A549 (cell line): Measurements from ENCODE around the gene SETBP1. TPM values are rescaled to one million over a fixed set of nuclear protein-coding genes. Genes with fewer than 3 reads are reported as not detected.

Experiments
- ATAC-seq, 2 experiments: fragments of 200-7000 bp in 1 of 2; fragments of >200 bp in 1 of 2; cut with Nextera tagmentation in 1 of 2; cut with Tn5 transposase in 1 of 2; 3 replicates each; pipeline versions ENCODE4 v1.8.0 to v1.9.1; 2018 to 2020; ENCODE audit warnings: mild to moderate bottlenecking in 1 of 2, moderate library complexity in 1 of 2
- CTCF ChIA-PET: fragments of 300-600 bp; sonication (Branson Sonifier 250); formaldehyde crosslinking; extraction: SDS; loops from one replicate; lab custom pipeline; 2021; ENCODE audit warnings: antibody characterized with exemption, inconsistent platforms; lab: Yijun Ruan, JAX
- POLR2A ChIA-PET: fragments of 350-600 bp; formaldehyde crosslinking; extraction: SDS; loops from one replicate; lab custom pipeline; 2021; ENCODE audit warnings: antibody characterized with exemption, inconsistent platforms; lab: Yijun Ruan, JAX
- DNase-seq, 2 experiments: peaks; one replicate each; pipeline versions ENCODE4 v3.0.0 to v3.0.0-alpha.2; 2011 to 2016; ENCODE audit warnings: low read depth in 1 of 2, low spot score in 1 of 2
- FAIRE-seq: peaks from 2 replicates; lab custom pipeline; 2011; peaks lifted over from hg19 to GRCh38; lab: Jason Lieb, UNC
- H3K27ac ChIP-seq, 2 experiments: fragments of >200 bp; sonication (Bioruptor Twin); formaldehyde crosslinking; 3 replicates each; pipeline ENCODE4 v1.5.1; 2016 to 2017
- H3K4me1 ChIP-seq: fragments of >200 bp; sonication (Bioruptor Twin); formaldehyde crosslinking; 3 replicates; pipeline ENCODE4 v1.6.1; 2016
- H3K4me2 ChIP-seq: fragments of >200 bp; sonication (Bioruptor Twin); formaldehyde crosslinking; 3 replicates; pipeline ENCODE4 v1.6.1; 2016
- H3K4me3 ChIP-seq: fragments of >200 bp; sonication (Bioruptor Twin); formaldehyde crosslinking; 3 replicates; pipeline ENCODE4 v1.5.1; 2016
- H3K9me3 ChIP-seq: fragments of >200 bp; sonication (Bioruptor Twin); formaldehyde crosslinking; 3 replicates; pipeline ENCODE4 v1.6.1; 2016
- CEBPB ChIP-seq, 2 experiments: fragments of >200 bp in 1 of 2; sonication (Bioruptor Twin) in 1 of 2; formaldehyde crosslinking in 1 of 2; IDR thresholded peaks; 2 replicates each; pipeline ENCODE4 v1.6.1; 2012 to 2016
- EHF ChIP-seq: fragments of 250-450 bp; sonication (Bioruptor Pico); IDR thresholded peaks from 2 replicates; pipeline ENCODE4 v1.5.0; 2020; ENCODE audit warnings: mild to moderate bottlenecking
- ESRRA ChIP-seq: fragments of 150-350 bp; IDR thresholded peaks from 2 replicates; pipeline ENCODE4 v1.6.1; 2014; ENCODE audit warnings: mild to moderate bottlenecking, low read length, borderline replicate concordance
- FOXS1 ChIP-seq: fragments of 250-450 bp; sonication (Bioruptor Pico); IDR thresholded peaks from 2 replicates; pipeline ENCODE4 v1.5.0; 2020; ENCODE audit warnings: mild to moderate bottlenecking, moderate library complexity
- HOXB5 ChIP-seq: fragments of 250-450 bp; sonication (Bioruptor Pico); IDR thresholded peaks from 2 replicates; pipeline ENCODE4 v1.5.0; 2020; ENCODE audit warnings: mild to moderate bottlenecking, moderate library complexity
- KDM5A ChIP-seq: fragments of 200-600 bp; sonication (generic); IDR thresholded peaks from 2 replicates; pipeline ENCODE4 v1.6.1; 2016; ENCODE audit warnings: antibody characterized with exemption, mild to moderate bottlenecking
- MYC ChIP-seq: IDR thresholded peaks from 2 replicates; pipeline ENCODE4 v1.6.1; 2012; ENCODE audit warnings: mild to moderate bottlenecking, inconsistent platforms, low read length, improper control_type of control experiment, borderline replicate concordance
- NFE2L2 ChIP-seq: fragments of 150-350 bp; conservative IDR thresholded peaks from 2 replicates; pipeline ENCODE4 v1.6.1; 2014; ENCODE audit warnings: low read length
- POLR2AphosphoS2 ChIP-seq: conservative IDR thresholded peaks from 2 replicates; pipeline ENCODE4 v1.6.1; 2012; ENCODE audit warnings: low read length, improper control_type of control experiment, inconsistent platforms
- RCOR1 ChIP-seq: fragments of 150-350 bp; IDR thresholded peaks from 2 replicates; pipeline ENCODE4 v1.6.1; 2014; ENCODE audit warnings: antibody characterized with exemption, low read length, low read depth
- SREBF2 ChIP-seq: fragments of 450-650 bp; IDR thresholded peaks from 2 replicates; pipeline ENCODE4 v1.6.1; 2014; ENCODE audit warnings: mild to moderate bottlenecking, moderate library complexity
- TP53 ChIP-seq: fragments of 250-450 bp; sonication (Bioruptor Pico); IDR thresholded peaks from 2 replicates; pipeline ENCODE4 v1.5.0; 2021; ENCODE audit warnings: mild to moderate bottlenecking, moderate library complexity
- ZC3H11A ChIP-seq: fragments of 450-650 bp; IDR thresholded peaks from 2 replicates; pipeline ENCODE4 v1.6.1; 2014; ENCODE audit warnings: antibody characterized with exemption, mild to moderate bottlenecking
- WGBS: methylation state at CpG from one replicate; pipeline ENCODE4 v1.1.6; 2017; ENCODE audit errors: missing lambda C conversion rate; 5-methylcytosine and 5-hydroxymethylcytosine counted together
- polyA plus RNA-seq, 4 experiments: library from polyadenylated mRNA; depleted of rRNA in 3 of 4; stranded (reverse); fragments of >200 nt; fragmentation: RNase III in 1 of 4; extraction: RNeasy Plus Mini Kit Qiagen cat#74134 plus additional on column Dnase treatment in 1 of 4; gene quantifications; 2 replicates in 3 of 4; 3 replicates in 1 of 4; pipeline ENCODE4 v1.2.3, GENCODE V29; 2011 to 2017
- TF ChIP-seq, protein P1 (sequence below): fragments of 150-350 bp; IDR thresholded peaks from 2 replicates; pipeline ENCODE4 v1.6.1; 2014; ENCODE audit warnings: low read depth, mild to moderate bottlenecking, low read length
- TF ChIP-seq, protein P2 (sequence below): fragments of 250-450 bp; sonication (Bioruptor Pico); IDR thresholded peaks from 2 replicates; pipeline ENCODE4 v1.5.0; 2021; ENCODE audit warnings: mild to moderate bottlenecking, moderate library complexity, borderline replicate concordance
- TF ChIP-seq, protein P3 (sequence below): fragments of 450-650 bp; IDR thresholded peaks from 2 replicates; pipeline ENCODE4 v1.6.1; 2014; ENCODE audit warnings: antibody characterized with exemption
- TF ChIP-seq, protein P4 (sequence below): fragments of >200 bp; sonication (Bioruptor Twin); formaldehyde crosslinking; IDR thresholded peaks from 3 replicates; pipeline ENCODE4 v1.5.1; 2016
- TF ChIP-seq, protein P5 (sequence below): fragments of >200 bp; sonication (Bioruptor Twin); formaldehyde crosslinking; IDR thresholded peaks from 3 replicates; pipeline ENCODE4 v1.6.1; 2016

Gene SETBP1
- polyA plus RNA-seq, 2 of the 4 experiments (the other 2 are of a cell fraction): 0.50 to 1.9 TPM

DNA sequence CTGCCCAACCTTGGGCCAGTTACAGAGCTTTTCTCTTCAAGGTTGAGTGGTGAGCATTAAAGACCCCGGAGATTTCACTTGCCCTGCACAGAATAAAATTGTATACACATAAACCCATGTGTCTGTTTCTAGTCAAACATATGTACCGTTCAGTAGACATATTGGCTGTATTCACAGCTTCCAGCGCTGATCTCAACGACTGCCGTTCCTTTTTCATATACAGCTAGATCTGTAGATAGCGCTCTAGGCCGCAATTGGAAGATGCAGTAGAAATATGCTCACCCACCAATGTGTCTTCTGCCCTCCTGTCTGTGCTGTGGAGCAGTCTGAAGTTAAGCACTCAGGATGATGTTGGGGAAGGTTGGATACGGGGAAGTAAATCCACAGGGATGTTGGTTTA lies 317.7 kb downstream of the SETBP1 start:
- ATAC-seq: no peak
- WGBS: 82% methylated on average over 8 of the region's 8 CpGs
- FAIRE-seq: no peak
- Histone ChIP-seq H3K4me1 (no peaks in the 10 kb centered on the region), H3K4me3 (no peak overlapping the region), H3K9me3 (no peaks in the 10 kb centered on the region), H3K4me2 (no peak overlapping the region), H3K27ac (no peak overlapping the region)
- POLR2A ChIA-PET: no interaction called here
- CTCF ChIA-PET: no interaction called here
- TF ChIP-seq CEBPB (IDR thresholded peaks at IDR 0.05): no peak
- TF ChIP-seq KDM5A: no peak
- TF ChIP-seq SREBF2: no peak
- TF ChIP-seq, protein P1, sequence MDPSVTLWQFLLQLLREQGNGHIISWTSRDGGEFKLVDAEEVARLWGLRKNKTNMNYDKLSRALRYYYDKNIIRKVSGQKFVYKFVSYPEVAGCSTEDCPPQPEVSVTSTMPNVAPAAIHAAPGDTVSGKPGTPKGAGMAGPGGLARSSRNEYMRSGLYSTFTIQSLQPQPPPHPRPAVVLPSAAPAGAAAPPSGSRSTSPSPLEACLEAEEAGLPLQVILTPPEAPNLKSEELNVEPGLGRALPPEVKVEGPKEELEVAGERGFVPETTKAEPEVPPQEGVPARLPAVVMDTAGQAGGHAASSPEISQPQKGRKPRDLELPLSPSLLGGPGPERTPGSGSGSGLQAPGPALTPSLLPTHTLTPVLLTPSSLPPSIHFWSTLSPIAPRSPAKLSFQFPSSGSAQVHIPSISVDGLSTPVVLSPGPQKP: no peak
- TF ChIP-seq, protein P2, sequence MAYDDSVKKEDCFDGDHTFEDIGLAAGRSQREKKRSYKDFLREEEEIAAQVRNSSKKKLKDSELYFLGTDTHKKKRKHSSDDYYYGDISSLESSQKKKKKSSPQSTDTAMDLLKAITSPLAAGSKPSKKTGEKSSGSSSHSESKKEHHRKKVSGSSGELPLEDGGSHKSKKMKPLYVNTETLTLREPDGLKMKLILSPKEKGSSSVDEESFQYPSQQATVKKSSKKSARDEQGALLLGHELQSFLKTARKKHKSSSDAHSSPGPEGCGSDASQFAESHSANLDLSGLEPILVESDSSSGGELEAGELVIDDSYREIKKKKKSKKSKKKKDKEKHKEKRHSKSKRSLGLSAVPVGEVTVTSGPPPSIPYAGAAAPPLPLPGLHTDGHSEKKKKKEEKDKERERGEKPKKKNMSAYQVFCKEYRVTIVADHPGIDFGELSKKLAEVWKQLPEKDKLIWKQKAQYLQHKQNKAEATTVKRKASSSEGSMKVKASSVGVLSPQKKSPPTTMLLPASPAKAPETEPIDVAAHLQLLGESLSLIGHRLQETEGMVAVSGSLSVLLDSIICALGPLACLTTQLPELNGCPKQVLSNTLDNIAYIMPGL (CRISPR knock-in tag): no peak
- no peak for TF ChIP-seq MYC
- no peak for TF ChIP-seq ZC3H11A
- no peak for TF ChIP-seq HOXB5 (CRISPR knock-in tag)
- TF ChIP-seq TP53 (CRISPR knock-in tag): no peak
- TF ChIP-seq, protein P3, sequence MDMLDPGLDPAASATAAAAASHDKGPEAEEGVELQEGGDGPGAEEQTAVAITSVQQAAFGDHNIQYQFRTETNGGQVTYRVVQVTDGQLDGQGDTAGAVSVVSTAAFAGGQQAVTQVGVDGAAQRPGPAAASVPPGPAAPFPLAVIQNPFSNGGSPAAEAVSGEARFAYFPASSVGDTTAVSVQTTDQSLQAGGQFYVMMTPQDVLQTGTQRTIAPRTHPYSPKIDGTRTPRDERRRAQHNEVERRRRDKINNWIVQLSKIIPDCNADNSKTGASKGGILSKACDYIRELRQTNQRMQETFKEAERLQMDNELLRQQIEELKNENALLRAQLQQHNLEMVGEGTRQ: no peak
- TF ChIP-seq POLR2AphosphoS2: no peak
- TF ChIP-seq EHF (CRISPR knock-in tag): no peak
- no peak for TF ChIP-seq FOXS1 (CRISPR knock-in tag)
- no peak for TF ChIP-seq NFE2L2
- no peak for DNase-seq

DNA sequence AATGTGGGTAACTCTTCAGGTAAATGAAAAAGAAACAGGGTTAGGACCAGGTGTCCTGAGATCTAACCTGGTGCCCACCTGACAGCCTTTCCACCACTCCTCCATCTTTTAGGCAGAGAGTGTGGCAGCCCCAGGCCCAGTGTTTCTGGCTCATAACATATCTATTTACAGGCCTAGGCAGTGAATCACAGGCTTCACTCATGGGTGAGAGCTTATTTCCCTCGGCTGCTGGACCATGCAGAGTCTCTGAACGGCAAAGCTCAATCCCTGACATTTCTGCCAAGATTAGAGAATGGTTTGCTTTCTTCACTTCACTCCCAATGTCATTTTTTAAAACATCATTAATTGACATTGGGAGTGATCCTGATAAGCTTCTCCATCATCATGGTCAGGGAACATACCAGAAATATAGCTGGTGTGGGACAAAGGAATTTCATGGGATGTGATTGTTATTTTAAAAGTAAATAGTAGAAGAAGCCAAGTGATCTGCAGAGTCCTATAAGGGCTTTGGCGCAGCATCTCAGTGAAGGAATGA lies 323.9 kb downstream of the SETBP1 start:
- DNase-seq (no peak), FAIRE-seq (no peak), ATAC-seq (no peak)
- ChIA-PET POLR2A (no interaction called here), CTCF (no interaction called here)
- no peak overlapping the region for H3K27ac ChIP-seq
- TF ChIP-seq ESRRA: no peak
- TF ChIP-seq, protein P4, sequence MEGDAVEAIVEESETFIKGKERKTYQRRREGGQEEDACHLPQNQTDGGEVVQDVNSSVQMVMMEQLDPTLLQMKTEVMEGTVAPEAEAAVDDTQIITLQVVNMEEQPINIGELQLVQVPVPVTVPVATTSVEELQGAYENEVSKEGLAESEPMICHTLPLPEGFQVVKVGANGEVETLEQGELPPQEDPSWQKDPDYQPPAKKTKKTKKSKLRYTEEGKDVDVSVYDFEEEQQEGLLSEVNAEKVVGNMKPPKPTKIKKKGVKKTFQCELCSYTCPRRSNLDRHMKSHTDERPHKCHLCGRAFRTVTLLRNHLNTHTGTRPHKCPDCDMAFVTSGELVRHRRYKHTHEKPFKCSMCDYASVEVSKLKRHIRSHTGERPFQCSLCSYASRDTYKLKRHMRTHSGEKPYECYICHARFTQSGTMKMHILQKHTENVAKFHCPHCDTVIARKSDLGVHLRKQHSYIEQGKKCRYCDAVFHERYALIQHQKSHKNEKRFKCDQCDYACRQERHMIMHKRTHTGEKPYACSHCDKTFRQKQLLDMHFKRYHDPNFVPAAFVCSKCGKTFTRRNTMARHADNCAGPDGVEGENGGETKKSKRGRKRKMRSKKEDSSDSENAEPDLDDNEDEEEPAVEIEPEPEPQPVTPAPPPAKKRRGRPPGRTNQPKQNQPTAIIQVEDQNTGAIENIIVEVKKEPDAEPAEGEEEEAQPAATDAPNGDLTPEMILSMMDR: no peak
- H3K4me2 ChIP-seq: no peak overlapping the region
- no peaks in the 10 kb centered on the region for H3K4me1 ChIP-seq
- H3K9me3 ChIP-seq: no peaks in the 10 kb centered on the region
- WGBS: 48% methylated on average over 3 of the region's 3 CpGs
- H3K4me3 ChIP-seq: no peak overlapping the region

DNA sequence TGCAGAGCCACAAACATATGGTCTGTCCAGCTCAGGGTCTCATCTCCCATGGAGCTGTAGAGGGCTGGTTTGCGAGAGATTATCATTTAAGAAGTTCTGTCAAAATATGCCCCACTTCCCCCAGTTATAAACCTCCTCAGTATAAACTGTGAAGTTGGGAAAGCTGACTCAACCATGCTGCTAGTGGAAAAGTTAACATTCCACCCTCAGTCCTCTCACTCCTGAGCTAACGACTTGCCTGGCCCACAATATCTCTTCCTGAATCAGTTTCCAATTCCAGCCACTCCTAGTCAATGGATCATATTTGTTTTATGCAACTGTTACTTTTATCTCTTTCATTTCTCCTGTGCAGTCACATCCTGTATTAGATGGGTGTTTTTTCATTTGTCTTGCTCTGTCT lies 326.2 kb downstream of the SETBP1 start:
- Histone ChIP-seq H3K4me1 (no peaks in the 10 kb centered on the region), H3K4me3 (no peak overlapping the region), H3K27ac (no peak overlapping the region), H3K9me3 (no peaks in the 10 kb centered on the region), H3K4me2 (no peak overlapping the region)
- 68% methylated on average over 2 of the region's 2 CpGs for WGBS
- ATAC-seq: no peak
- no peak for DNase-seq
- POLR2A ChIA-PET: no interaction called here
- CTCF ChIA-PET: no interaction called here
- FAIRE-seq: no peak
- TF ChIP-seq, protein P5, sequence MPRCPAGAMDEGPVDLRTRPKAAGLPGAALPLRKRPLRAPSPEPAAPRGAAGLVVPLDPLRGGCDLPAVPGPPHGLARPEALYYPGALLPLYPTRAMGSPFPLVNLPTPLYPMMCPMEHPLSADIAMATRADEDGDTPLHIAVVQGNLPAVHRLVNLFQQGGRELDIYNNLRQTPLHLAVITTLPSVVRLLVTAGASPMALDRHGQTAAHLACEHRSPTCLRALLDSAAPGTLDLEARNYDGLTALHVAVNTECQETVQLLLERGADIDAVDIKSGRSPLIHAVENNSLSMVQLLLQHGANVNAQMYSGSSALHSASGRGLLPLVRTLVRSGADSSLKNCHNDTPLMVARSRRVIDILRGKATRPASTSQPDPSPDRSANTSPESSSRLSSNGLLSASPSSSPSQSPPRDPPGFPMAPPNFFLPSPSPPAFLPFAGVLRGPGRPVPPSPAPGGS: no peak
- TF ChIP-seq RCOR1: no peak
- TF ChIP-seq, protein P2 (CRISPR knock-in tag): no peak
